Measurements from ENCODE around the gene EDC3. TPM values are rescaled to one million over a fixed set of nuclear protein-coding genes. Genes with fewer than 3 reads are reported as not detected.

Gene EDC3
- polyA plus RNA-seq, 1 donor from 2014 or later: 12.9 TPM

- Histone ChIP-seq H3K4me3 (ENCODE audit: low read length) (peak overlapping the region; percentile 98), H3K9ac (ENCODE audit: low read length) (peak overlapping the region; percentile 99), H3K36me3 (ENCODE audit: insufficient read depth, low read length) (no peaks in the 10 kb centered on the region), H3F3A (ENCODE audit: insufficient read depth, low read length, poor library complexity, severe bottlenecking) (peaks cover 4% of the 10 kb centered on the region), H3K9me2 (ENCODE audit: insufficient read depth, low read length) (no peaks in the 10 kb centered on the region), H4K20me1 (ENCODE audit: insufficient read depth) (no peaks in the 10 kb centered on the region), H3K9me3 (ENCODE audit: low read length) (no peaks in the 10 kb centered on the region), H3K27me3 (ENCODE audit: insufficient read depth, low read depth, low read length) (no peaks in the 10 kb centered on the region), H3K4me2 (ENCODE audit: low read length) (peak overlapping the region; percentile 54), H3K79me2 (replicated peaks; ENCODE audit: insufficient read depth, low read length) (peaks cover 30% of the 10 kb centered on the region), H2AFZ (ENCODE audit: low read depth, low read length) (peak overlapping the region; percentile 75), H3K27ac (ENCODE audit: low read length) (peak overlapping the region; percentile 91)
- no peak for TF ChIP-seq TAF1 (IDR thresholded peaks at IDR 0.05; ENCODE audit: low read depth)
- TF ChIP-seq REST (IDR thresholded peaks at IDR 0.05; ENCODE audit: borderline replicate concordance): peak; percentile 12
Observed at GRCh38 chr15:74614744-74615507, 80.9 kb downstream of the EDC3 start.

DNA sequence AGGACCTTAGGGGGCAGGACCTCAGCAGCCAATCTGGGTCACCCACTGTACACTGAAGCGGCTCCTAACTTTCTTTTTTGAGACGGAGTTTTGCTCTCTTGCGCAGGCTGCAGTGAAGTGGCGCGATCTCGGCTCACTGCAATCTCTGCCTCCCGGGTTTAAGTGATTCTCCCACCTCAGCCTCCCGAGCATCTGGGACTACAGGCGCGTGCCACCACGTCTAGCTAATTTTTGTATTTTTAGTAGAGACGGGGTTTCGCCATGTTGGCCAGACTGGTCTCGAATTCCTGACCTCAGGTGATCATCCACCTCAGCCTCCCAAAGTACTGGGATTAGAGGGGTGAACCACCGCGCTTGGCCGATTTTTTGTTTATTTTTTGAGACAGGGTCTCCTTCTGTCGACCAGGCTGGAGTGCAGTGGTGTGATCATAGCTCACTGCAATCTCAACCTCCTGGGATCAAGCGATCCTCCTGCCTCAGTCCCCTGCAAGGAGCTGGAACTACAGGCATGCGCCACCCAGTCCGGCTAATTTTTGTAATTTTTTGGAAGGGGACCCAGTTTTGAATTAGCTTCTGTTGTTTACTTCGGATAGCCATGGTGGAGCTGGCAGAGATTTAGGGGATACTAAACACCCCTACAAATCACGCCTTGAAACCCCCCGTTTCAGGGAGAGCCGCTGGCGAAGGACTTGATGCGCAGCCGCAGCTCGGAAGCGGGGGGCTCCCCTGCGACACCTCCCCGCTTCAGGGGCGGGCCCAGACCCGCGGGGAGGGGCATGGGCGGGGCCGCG, 81.7 kb downstream of the EDC3 start:
- Histone ChIP-seq H3K36me3 (ENCODE audit: insufficient read depth, low read length) (no peaks in the 10 kb centered on the region), H3K4me3 (ENCODE audit: low read length) (peak overlapping the region; percentile 98), H3K9me2 (ENCODE audit: insufficient read depth, low read length) (no peaks in the 10 kb centered on the region), H3K79me2 (replicated peaks; ENCODE audit: insufficient read depth, low read length) (peaks cover 30% of the 10 kb centered on the region), H3K9ac (ENCODE audit: low read length) (peak overlapping the region; percentile 99), H4K20me1 (ENCODE audit: insufficient read depth) (no peaks in the 10 kb centered on the region), H3K27ac (ENCODE audit: low read length) (no peak overlapping the region), H3F3A (ENCODE audit: insufficient read depth, low read length, poor library complexity, severe bottlenecking) (peaks cover 4% of the 10 kb centered on the region), H3K4me2 (ENCODE audit: low read length) (peak overlapping the region; percentile 54), H3K9me3 (ENCODE audit: low read length) (no peaks in the 10 kb centered on the region), H3K27me3 (ENCODE audit: insufficient read depth, low read depth, low read length) (no peaks in the 10 kb centered on the region), H2AFZ (ENCODE audit: low read depth, low read length) (no peak overlapping the region)
- no peak for TF ChIP-seq EZH2 (IDR thresholded peaks at IDR 0.05; ENCODE audit: borderline replicate concordance, insufficient read depth, low read length, poor library complexity, severe bottlenecking)
- no peak for TF ChIP-seq TAF1 (IDR thresholded peaks at IDR 0.05; ENCODE audit: low read depth)
- TF ChIP-seq MXI1 (conservative IDR thresholded peaks at IDR 0.05; ENCODE audit: poor library complexity, severe bottlenecking): no peak
- no peak for TF ChIP-seq REST (IDR thresholded peaks at IDR 0.05; ENCODE audit: borderline replicate concordance)
- TF ChIP-seq RAD21 (conservative IDR thresholded peaks at IDR 0.05): no peak
- TF ChIP-seq SMC3 (conservative IDR thresholded peaks at IDR 0.05; ENCODE audit: poor library complexity): no peak
- TF ChIP-seq, protein P1, sequence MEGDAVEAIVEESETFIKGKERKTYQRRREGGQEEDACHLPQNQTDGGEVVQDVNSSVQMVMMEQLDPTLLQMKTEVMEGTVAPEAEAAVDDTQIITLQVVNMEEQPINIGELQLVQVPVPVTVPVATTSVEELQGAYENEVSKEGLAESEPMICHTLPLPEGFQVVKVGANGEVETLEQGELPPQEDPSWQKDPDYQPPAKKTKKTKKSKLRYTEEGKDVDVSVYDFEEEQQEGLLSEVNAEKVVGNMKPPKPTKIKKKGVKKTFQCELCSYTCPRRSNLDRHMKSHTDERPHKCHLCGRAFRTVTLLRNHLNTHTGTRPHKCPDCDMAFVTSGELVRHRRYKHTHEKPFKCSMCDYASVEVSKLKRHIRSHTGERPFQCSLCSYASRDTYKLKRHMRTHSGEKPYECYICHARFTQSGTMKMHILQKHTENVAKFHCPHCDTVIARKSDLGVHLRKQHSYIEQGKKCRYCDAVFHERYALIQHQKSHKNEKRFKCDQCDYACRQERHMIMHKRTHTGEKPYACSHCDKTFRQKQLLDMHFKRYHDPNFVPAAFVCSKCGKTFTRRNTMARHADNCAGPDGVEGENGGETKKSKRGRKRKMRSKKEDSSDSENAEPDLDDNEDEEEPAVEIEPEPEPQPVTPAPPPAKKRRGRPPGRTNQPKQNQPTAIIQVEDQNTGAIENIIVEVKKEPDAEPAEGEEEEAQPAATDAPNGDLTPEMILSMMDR (IDR thresholded peaks at IDR 0.05; ENCODE audit: poor library complexity, severe bottlenecking): no peak
- TF ChIP-seq EP300 (conservative IDR thresholded peaks at IDR 0.05; ENCODE audit: poor library complexity, severe bottlenecking): no peak
- TF ChIP-seq POLR2AphosphoS5 (IDR thresholded peaks at IDR 0.05): no peak

Data from neural cell (in vitro differentiated cells).